M059J (cell line): ENCODE measurements around the gene MAGI2. TPM values are rescaled to one million over a fixed set of nuclear protein-coding genes. Genes with fewer than 3 reads are reported as not detected.
"Not testable (repeated sequence)": the region's sequence is repeated elsewhere in the genome, so short reads cannot be mapped to it uniquely, and the experiment has no call there.

Source experiments
- DNase-seq: peaks from one replicate; pipeline ENCODE4 v3.0.0-alpha.2; 2012; ENCODE audit warnings: low read depth
- total RNA-seq: library from RNA; depleted of rRNA; stranded (reverse); fragments of >200 nt; shearing (Covaris generic); gene quantifications from 2 replicates; pipeline ENCODE4 v1.2.3, GENCODE V29; 2014

Gene MAGI2
- total RNA-seq, 1 experiment from 2014 or later = 1.2 TPM

DNA sequence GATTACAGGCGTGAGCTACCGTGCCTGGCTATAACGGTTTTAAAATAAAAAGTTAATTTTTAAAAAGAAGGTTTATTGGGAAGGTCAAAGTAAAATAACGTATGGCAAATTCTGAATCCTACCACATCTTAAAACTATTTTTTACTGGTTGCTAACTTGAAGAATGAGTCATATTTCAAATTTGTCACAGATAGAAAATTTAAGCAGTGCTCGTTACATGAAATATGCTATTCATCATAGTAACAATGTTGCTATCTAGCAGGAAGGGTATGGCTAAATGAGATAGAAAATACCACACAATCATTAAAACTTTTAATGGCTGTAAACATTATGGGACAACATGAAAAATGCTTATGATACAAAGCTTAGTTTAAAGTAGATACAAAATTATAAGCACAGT, 1154.4 kb downstream of the MAGI2 start:
- no peak for DNase-seq

DNA sequence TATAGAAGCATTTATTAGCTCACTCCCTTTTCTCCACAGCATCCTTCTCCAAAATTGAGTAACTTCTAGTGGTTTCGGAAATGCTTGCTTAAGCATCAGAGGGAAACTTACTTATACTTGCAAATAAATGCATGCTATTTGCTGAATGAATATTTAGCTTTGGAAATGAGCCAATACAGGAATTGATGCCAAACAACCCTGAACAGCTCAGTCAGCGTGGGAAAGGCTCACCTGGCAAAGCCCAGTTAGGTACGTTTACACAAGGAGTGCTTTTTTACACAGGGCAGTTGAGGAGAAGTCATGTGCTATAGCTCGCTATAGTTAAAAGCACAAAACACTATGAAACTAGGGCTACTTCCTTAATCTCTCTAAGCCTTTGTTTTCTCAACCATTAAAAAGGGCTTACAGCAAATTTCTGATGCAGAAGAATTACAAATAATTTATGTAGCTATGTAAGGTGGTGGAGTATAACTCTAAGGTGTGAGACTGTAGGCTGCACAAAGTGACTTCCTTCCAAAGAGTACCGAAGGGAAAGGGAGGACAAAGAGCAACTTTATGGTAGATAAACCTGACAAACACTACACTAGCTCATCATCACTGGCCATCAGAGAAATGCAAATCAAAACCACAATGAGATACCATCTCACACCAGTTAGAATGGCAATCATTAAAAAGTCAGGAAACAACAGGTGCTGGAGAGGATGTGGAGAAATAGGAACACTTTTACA, 1156.7 kb downstream of the MAGI2 start:
- no peak for DNase-seq

DNA sequence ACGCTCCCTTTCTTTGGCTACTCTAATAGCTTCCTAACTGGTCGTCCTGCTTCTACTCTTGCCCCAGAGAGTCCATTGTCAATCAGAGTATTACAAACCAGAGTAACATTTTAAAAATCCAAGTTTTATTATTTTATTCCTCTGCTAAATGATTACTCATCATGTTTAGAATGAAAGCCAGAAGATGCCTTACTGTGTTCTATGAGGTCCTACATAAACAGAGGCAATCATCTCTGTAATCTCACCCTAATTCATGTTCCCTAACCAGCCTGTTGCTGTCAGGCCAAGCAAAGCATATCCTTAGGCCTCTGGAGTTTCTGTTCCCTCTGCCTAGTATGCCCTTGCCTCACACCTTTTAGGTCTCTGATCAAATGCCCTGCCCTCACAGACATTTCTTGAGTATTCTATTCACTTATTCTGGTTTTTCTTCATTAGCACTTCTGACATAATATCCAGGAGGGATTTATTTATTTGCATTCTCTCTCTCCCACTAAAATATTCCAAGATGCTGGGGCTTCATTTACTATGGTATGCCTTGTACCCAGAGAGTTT, 1157.3 kb downstream of the MAGI2 start:
- DNase-seq = no peak

DNA sequence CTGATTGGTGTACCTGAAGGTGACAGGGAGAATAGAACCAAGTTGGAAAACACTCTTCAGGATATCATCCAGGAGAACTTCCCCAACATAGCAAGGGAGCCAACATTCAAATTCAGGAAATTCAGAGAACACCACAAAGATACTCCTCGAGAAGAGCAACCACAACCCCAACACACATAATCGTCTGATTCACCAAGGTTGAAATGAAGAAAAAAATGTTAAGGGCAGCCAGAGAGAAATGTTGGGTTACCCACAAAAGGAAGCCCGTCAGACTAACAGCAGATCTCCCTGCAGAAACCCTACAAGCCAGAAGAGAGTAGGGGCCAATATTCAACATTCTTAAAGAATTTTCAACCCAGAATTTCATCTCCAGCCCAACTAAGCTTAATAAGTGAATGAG, 1164.0 kb downstream of the MAGI2 start:
- peak; percentile 37 for DNase-seq

DNA sequence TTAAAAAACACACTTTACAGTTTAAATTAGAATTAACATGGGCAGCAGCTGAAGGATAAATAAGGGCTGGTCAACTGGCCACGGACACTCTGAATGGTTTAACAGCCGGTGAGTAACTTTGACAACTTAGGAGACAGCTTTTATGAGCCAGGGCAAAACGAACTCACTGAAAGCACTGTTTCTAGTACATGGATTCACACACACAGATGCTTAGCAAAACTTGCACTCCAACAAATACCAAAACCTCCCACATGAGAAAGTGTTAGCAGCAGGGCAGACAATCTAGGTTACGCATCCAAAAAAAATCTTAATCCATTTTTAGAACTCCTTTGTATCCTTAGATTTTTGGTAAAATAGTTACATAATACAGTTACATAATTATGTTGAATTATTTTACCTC, 1168.5 kb downstream of the MAGI2 start:
- DNase-seq = no peak

DNA sequence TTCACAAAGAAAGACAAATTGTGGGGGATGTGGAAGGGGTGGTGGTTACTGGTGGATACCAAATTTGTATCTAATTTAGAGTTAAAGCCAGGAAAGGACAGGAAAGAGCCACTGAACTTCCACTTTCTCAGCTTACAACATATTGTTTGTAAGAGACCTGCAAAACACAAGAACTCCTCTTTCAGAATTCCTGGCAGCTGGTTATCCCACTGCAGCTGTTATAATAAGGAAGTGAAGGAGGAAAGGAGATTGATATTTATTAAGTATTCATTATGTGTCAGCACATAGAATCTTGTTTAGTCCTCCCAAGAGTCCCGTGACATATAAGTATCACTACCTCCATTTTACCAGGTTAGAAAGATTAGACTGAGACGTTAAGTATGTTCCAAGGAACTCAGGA, 1173.2 kb downstream of the MAGI2 start:
- DNase-seq = no peak

DNA sequence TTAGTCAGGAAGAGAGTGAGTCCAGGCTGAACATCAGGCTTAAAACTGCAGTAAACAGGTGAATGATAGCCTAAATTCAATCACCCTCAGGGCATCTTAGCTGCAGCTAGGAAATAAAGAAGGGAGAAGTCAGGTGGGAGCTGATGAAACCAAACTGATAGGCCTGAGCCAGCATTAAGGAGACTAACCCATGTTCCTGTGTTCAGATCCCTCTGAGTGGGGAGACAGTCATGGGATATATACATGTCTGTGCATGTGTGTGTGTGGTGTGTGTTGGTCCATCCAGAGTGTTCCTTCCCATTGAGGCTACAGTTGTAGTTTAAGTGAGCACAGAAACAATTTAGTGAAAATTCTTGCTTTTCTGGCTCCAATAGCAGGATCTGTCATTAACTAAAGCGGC, 1174.0 kb downstream of the MAGI2 start:
- no peak for DNase-seq

DNA sequence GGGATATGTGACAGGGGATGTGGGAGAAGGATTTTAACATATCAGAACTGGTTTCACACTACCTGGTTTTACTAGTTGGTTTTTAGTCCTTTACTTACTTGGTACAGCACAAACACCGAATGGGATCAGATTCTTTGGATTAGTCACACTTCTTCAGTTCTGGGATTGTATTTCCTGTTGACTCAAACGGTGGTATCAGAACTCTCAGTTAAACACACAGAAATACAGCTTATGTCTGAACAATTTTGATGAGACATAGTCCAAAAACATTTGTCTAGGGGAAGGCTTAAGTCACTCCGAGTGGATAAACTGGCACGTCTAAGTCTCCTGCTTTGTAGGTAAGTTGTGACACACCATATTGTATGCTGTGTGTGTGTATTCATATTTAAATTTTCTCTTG, 1174.4 kb downstream of the MAGI2 start:
- peak; percentile 86 for DNase-seq

DNA sequence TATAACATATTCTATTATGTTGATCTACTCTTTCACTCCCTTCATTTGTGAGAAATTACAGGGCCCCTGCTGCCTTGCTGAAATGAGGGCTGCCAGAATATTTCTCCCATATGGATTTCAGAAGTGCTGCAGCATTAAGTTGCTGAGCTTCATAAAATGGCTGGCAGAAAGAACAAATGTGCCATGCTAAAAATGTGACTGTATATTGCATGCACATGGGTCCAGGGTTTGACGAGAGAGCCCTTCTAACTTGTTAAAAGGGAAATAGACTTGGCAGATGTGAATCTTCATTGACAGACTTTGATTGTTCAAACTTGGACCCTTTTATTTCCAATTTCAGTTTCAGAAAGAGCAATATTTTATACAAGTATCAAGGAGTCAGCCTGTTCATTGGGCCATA, 1186.3 kb downstream of the MAGI2 start:
- no peak for DNase-seq

DNA sequence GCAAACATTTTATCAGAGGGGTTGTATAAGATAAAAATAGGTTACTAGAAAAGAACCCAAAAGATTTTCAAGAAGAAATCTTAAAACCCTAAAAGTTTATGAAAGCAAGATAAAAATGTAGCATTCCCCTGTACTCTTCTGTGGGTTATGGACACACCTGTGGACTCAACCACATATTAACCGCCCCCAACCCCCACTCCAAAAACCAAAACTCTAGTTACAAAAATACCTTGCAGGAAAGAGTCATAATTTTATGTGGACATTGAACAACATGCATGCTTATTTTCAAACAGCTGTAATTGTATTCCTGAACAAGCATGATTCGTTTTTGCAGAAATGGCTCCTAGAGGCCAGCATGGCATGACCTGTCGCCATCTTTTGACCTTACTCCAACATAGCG, 1188.0 kb downstream of the MAGI2 start:
- DNase-seq = no peak

DNA sequence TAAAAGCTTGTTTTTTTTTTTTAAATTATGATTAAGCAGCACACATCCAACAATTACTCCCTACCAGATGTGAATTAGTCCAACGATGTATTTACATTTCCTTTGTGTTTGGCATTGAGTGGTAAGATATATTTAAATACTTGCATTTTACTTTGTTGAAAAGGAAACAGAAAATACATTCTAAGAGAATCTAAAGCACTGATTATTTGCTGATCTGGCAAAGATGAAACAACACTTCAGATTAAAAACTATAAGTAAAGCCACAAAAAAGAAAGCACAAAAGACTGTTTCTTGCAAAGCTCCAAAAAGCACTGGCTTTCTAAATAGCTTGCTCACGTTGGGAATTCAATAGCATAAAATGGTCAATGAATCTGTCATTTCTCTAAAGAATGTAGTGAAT, 1188.4 kb downstream of the MAGI2 start:
- DNase-seq = no peak

DNA sequence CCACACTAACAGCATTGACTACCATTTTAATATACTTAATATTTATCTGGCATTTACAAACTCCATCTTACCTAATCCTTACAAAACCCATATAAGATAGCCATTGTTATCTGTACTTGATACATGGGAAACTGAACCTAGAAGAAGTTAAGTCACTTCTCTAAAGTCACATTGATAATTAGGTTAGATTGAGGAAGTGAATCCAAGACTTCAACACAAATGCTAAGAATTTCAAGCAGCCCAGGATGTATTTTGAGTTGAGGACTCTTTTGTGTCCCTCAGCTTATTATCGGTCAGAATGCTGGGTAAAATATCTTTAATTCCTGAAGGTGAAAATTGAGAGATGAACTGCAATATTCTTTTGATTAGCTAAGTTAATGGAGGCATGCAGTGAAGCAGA, 1189.4 kb downstream of the MAGI2 start:
- DNase-seq = no peak

DNA sequence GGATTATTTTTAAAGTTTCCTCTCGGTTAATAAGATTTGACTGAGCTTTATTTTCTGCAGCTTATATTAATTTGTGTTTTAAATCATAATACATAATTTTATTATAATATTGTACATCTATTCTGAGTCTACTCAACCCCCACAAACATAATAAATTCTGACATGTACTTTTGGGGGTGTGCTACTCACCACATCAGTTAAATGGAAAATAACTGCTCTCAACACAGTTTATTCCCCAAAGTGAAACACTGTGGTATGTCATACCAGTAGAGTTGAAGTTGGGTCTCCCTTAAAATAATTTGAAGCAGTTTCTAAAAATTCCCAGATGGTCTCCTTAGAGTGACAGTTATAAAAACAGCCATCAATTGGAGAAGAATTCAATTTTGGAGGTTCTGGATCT, 1191.7 kb downstream of the MAGI2 start:
- DNase-seq = no peak

DNA sequence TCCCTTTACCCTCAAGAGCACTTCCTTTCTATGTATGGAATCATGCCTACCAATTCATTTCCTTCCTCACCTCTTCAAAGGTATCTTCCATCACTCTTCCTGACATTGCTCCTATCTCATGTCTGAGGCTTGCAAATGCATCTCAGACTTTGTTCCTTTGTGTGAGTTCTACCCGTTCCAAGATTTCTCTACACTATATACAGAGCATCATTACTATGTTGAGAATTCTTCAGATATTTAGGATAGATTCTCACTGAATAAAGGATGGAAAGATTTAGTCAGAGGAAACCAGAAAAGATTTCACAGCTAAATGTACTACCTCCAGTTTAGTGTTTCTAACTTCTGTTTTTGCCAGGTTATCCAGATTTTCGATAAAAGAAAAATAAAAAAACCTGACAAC, 1192.2 kb downstream of the MAGI2 start:
- no peak for DNase-seq

DNA sequence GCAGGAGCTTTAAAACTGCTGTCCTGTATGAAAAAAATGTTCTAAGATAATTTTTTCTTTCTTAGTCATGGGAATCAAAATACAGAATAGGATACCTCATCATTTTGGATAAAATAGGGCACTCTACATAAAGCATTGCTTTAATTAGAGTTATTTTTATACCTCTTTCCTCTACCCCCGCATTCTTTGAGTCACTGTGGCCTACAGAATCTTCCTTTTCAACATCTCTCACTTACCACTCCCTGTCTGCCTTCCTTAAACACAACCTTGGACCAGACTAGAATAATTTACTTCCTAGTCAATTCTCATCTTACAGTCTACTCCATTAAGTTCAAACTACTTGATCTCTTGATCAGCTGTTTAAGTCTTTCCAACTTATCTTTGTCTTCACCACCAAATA, 1192.6 kb downstream of the MAGI2 start:
- DNase-seq = peak; percentile 12

DNA sequence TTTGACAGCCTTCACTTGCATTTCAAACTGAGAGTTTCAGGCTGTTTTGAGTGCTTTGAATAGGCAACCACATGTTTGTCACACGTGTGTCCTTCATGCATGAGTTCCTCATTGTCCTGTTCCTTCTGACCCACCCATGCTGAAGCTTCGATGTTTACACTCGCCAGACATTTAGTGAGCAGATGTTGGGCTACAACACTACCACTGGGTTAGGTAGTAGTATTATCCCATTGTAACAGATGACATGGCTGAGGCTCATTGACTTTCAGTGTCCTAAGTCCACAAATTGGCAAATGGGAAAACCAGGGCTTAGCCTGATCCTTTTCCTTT, 1198.8 kb downstream of the MAGI2 start:
- no peak for DNase-seq

DNA sequence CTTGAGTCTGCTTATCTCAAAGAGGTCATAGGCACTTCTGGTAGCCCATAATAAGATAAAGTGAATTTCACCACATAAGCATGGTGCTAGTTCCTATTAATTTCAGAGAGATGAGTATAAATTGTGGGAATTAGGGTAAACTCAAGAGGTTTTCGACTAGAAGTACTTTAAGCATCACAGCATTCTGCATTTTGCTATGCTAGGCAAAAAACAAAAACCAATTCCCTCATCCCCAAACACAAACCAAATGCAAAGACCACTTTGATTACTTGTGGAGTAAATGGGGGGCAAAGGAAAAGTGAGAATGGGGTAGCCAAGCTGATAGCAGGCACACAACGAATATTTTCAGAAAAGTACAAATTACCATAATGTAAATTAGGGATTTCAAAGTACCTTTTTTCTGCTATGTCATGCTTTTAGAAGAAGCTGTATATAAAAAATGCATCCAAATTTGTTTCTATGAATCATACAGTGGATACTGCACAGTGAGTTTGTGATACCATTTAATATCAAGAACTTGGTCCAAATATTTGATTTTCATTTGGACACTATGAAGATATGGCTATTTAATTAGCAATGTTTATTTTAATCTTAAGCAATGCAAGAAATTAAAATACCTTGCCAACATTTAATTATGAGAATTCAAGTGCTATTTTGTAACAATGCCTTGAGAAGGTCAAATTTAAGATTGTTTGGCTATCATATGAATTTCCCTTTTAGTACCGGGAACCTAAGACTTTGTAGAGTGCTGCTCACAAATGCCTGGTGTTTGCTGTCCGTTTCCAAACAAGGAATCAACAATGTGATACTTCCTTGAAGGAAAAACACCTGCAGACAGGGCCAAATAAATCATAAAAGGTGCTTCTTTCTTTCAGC, 1199.4 kb downstream of the MAGI2 start:
- DNase-seq = no peak

DNA sequence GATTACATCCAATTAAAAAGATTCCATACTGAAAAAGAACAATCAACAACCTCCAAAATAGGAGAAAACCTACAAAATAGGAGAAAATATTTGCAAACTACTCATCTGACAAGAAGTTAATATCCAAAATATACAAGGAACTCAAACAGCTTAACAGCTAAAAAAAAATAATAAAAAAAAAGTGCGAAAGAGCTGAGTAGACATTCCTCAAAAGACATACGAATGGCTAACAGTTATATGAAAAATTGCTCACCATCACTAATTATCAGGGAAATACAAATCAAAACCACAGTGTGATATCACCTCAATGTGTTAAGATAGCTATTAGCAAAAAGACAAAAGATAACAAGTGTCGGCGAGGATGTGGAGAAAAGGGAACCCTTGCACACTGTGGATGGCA, 1204.6 kb downstream of the MAGI2 start:
- no peak for DNase-seq

DNA sequence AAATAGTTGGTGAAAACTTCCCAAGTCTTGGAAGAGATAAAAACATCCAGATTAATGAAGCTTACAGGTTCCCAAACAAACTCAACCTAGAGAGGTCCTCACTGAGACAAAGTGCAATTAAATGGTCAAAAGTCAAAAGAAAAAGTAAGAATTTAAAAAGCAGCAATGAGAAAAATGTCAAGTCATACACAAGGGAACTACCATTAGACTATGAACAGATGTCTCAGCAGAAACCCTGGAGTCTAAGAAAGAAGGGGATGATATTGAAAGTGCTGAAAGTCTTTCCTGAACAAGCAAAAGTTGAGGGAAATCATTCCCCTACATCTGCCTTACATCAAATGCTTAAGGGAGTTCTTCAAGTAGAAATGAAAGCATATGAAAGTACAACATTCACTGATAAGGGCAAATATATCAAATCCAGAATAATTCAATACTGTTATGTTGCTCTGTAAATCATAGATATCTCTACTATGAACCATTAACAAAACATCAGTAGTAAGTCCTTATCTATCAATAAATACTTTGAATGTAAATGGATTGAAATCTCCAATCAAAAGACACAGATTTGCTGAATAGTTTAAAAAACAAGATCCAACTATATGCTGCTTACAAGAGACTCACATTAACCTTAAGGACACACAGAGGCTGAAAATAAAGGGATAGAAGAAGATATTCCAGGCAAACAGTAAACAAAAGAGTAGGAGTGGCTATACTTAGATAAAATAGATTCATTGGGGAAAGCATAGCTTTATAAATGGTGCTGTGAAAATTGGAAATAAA, 1205.4 kb downstream of the MAGI2 start:
- no peak for DNase-seq

DNA sequence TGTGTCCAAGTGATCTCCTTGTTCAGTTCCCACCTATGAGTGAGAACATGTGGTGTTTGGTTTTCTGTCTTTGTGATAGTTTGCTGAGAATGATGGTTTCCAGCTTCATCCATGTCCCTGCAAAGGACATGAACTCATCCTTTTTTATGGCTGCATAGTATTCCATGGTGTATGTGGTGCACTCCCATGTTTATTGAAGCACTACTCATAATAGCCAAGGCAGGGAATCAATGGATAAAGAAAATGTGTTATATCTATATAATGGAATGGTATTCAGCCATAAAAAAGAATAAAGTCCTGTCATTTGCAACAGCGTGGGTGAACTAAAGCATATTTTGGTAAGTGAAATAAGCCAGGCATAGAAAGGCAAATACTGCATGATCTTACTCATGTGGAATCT, 1213.3 kb downstream of the MAGI2 start:
- DNase-seq = not testable (repeated sequence)

DNA sequence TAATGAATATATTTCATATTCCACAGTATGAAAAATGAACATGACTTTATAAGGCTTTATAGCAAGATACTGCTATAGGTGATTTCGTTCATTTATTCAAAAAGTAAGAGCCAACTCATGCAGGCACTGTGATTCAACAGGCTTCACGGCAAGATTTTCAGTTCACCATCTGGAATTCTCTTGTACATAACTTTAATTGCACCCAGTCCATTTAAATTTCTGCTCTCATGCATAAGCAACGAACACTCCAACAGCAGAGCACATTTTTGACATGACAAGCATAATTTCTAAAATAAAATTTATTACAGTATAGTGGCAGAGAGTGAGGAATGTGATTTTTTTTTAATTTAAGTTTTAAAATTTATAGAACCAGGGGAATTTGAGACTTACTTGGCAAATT, 1218.8 kb downstream of the MAGI2 start:
- no peak for DNase-seq

DNA sequence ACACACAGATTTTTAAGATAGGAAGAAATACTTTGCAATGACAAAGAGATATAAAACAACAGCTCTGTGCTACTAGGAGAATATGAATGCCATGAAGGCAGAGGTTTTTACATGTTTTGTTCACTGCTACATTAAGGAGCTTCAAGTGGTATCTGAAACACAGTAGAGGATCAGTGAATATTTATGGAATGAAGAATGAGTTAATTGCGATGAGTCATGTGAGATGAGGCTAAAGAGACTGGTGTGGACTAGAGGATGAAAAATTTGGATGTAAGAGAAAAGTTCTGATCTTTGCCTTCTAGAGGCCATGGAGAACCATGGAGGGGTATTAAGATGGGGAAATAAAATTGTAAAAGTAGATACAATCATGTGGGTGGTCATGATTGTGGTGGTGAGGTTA, 1220.7 kb downstream of the MAGI2 start:
- peak; percentile 47 for DNase-seq
